GM06990 (cell line): ENCODE data around the gene PER3.

Source experiments
- DNase-seq: peaks from one replicate; pipeline ENCODE4 v3.0.0-alpha.2; 2011; ENCODE audit not compliant: insufficient read length; ENCODE audit errors: extremely low read depth
- H3K27me3 ChIP-seq: replicated peaks from 2 replicates; pipeline ENCODE4 v1.6.0; 2011; ENCODE audit warnings: low read length; ENCODE audit not compliant: control insufficient read depth, insufficient read depth
- H3K36me3 ChIP-seq: 2 replicates; pipeline ENCODE4 v1.5.1; 2011; ENCODE audit warnings: low read length; ENCODE audit not compliant: control insufficient read depth, insufficient read depth
- H3K4me3 ChIP-seq: replicated peaks from 2 replicates; pipeline ENCODE4 v1.5.1; 2011; ENCODE audit warnings: low read depth, mild to moderate bottlenecking, control low read depth, low read length
- TF ChIP-seq, protein P1 (sequence below): IDR thresholded peaks from 2 replicates; pipeline ENCODE4 v1.5.1; 2011; ENCODE audit warnings: low read length, control low read depth, mild to moderate bottlenecking, inconsistent platforms; ENCODE audit not compliant: insufficient read depth, poor library complexity, severe bottlenecking

The PER3 gene

DNA sequence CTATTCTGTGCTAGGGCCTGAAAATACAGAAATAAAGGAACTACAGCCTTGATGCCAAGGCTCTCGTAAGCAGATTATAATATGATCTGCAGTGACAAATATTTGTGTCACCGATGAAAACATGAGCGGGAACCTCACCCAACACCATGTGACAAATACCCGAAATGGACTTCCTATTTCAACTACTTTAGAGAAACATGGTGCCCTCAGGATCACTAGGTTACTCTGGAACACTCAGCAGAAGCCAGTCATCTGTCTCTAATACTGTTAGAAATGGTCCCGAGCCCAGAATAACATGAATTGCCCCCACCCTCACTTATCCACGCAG lies 13.5 kb upstream of the PER3 start:
- TF ChIP-seq, protein P1, sequence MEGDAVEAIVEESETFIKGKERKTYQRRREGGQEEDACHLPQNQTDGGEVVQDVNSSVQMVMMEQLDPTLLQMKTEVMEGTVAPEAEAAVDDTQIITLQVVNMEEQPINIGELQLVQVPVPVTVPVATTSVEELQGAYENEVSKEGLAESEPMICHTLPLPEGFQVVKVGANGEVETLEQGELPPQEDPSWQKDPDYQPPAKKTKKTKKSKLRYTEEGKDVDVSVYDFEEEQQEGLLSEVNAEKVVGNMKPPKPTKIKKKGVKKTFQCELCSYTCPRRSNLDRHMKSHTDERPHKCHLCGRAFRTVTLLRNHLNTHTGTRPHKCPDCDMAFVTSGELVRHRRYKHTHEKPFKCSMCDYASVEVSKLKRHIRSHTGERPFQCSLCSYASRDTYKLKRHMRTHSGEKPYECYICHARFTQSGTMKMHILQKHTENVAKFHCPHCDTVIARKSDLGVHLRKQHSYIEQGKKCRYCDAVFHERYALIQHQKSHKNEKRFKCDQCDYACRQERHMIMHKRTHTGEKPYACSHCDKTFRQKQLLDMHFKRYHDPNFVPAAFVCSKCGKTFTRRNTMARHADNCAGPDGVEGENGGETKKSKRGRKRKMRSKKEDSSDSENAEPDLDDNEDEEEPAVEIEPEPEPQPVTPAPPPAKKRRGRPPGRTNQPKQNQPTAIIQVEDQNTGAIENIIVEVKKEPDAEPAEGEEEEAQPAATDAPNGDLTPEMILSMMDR, result no peak
- Histone ChIP-seq H3K36me3 (no peaks in the 10 kb centered on the region), H3K4me3 (peak overlapping the region; percentile 91), H3K27me3 (no peaks in the 10 kb centered on the region)
- no peak for DNase-seq

DNA sequence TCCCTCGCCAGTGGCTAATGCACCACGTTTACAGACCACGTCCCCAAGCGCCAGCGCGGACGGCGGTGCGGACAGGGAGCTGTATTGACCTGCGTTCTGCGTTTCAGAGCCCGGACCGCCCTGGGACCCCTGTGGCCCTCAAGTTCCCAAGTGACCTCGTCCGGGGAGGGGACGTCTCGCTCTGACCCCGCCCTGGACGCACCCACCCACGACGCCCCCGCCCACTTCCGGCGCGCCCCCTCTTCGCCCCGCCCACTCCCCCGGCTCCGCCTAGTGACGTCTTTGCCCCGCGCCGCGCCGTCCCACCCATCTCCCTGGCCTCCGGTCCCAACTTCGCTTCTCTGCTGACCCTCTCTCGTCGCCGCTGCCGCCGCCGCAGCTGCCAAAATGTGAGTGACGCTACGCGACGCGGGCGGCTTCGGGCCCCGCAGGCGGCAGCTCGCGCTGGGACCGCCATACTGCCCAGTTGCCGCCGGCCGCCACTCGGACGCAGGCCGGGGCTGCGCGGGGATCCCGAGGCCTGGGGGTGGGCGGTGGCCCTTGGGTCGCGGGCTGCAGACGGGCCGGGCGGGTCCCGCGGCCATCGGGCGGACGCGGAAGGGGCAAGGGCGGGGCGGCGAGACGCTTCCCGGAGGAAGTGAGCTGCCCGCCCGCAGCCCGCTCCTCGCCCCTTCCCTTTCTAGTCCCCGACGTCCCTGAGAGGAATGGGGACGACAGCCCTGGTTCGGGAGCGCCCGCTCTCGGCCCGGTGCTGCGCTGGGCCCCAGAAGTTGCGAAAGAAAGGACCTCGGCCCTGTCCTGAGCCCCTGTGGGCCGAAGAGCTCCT lies 12.9 kb upstream of the PER3 start, which contains the start of gene VAMP3:
TSS of gene VAMP3 (plus strand) at position 300 of the 826 bp plus-strand sequence. CDS start at position 388, 88 bp downstream.
- no peaks in the 10 kb centered on the region for H3K36me3 ChIP-seq
- peak within 1 kb of the TSS; percentile 91 for H3K4me3 ChIP-seq
- DNase-seq, result peak; percentile 87
- TF ChIP-seq, protein P1, result no peak
- H3K27me3 ChIP-seq, result no peaks in the 10 kb centered on the region

DNA sequence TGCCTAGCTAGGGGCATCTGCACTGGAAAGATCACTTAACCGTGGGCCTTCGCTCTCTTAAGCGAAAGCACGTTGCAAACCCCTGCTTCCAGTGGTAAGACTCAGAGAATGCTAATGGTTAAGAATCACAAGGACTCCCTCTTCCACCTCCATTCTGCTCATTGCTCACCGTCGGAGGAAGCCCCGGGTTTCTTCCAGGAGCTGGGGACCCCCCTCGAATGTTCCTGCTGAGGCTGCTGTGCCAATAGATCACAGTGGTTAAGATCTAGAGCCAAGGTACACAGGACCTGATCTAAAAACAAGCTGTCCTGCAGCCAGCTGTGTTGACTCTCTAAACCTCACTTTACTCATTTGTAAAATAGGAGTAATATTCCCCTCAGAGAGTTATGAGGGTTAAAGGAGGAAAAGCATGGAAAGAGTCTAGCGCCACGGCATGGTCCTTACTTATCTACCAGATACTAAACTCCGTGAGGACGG lies 12.2 kb upstream of the PER3 start:
- TF ChIP-seq, protein P1, result no peak
- DNase-seq, result no peak
- H3K4me3 ChIP-seq, result peak overlapping the region; percentile 91
- no peaks in the 10 kb centered on the region for H3K36me3 ChIP-seq
- no peaks in the 10 kb centered on the region for H3K27me3 ChIP-seq

DNA sequence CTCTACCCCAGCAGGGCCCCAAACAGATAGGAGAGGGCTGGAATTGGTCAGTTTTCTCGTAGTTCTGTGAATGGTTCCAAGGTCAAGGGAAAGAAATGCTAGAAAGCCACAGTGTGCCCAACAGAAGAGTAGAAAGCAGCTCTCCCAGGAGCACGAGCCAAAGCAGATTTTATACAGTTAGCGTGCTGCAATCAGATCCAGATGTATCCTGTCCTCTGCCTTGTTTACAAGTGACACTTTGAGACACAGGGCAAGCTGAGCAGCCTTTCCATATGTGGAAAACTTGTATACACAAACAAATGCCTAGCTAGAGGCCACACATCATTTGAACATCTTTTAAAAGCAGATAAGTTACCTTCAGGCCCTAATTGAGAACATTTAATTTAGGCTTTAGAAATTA lies 6.5 kb upstream of the PER3 start:
- Histone ChIP-seq H3K36me3 (peaks cover 6% of the 10 kb centered on the region), H3K4me3 (no peak overlapping the region), H3K27me3 (no peaks in the 10 kb centered on the region)
- TF ChIP-seq, protein P1, result no peak
- DNase-seq, result no peak

DNA sequence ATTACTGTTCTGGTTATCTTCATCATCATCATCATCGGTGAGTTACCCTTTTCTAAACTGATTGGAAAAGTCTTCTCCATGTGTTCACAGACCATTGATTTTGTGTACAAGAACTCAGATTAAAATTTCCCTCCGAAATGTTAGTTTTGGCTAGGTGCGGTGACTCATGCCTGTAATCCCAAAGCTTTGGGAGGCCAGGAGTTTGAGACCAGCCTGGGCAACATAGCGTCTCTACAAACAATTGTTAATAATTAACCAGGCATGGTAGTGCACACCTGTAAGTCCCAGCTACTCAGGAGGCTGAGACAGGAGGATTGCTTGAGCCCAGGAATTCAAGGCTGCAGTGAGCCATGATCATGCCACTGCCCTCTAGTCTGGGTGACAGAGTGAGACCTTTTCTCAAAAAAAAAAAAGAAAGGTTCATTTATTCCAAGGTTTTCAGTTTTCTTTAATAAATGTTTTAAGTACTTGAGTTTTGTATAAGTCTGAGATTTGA lies 5.9 kb upstream of the PER3 start:
- Histone ChIP-seq H3K36me3 (peaks cover 6% of the 10 kb centered on the region), H3K4me3 (no peak overlapping the region), H3K27me3 (no peaks in the 10 kb centered on the region)
- TF ChIP-seq, protein P1, result no peak
- no peak for DNase-seq

DNA sequence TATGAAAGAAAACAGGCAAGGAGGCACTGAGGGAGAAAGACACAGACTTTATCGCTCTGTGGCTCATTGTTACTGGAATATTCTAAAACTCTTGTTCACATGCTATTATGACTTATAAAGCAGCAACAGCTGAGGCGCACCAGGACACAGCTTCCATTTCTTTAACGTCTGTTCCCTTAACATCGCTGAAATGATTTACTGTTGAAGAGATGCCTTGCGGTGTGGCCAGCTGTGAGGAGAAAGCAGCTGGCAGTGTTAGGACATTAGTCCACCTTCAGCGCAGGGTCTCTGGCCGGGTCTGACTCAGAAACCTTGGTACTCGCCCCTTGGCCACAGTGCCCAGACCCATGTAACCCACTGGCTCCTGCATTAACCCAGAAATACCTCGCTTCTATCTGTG lies 3.1 kb upstream of the PER3 start:
- Histone ChIP-seq H3K4me3 (no peak overlapping the region), H3K27me3 (no peaks in the 10 kb centered on the region), H3K36me3 (peaks cover 6% of the 10 kb centered on the region)
- TF ChIP-seq, protein P1, result no peak
- no peak for DNase-seq
